HCT116 (cell line): Measurements from ENCODE around the gene PISD.
"Not testable (repeated sequence)": the region's sequence is repeated elsewhere in the genome, so short reads cannot be mapped to it uniquely, and the experiment has no call there.

Experiments
- TCF7L2 ChIP-seq: IDR thresholded peaks from 2 replicates; pipeline ENCODE4 v1.7.0; 2011; ENCODE audit warnings: borderline replicate concordance, inconsistent platforms; ENCODE audit not compliant: insufficient read depth, insufficient read length; ENCODE audit errors: extremely low read depth
- TF ChIP-seq, protein P1 (sequence below), 3 experiments: fragments of 200-600 bp in 1 of 3; sonication (generic) in 1 of 3; IDR thresholded peaks in 2 of 3; conservative IDR thresholded peaks in 1 of 3; 2 replicates each; pipeline ENCODE4 v1.5.1; 2012 to 2017; ENCODE audit warnings: low read depth in 2 of 3, low read length in 2 of 3, antibody characterized with exemption in 1 of 3, borderline replicate concordance in 1 of 3, control low read depth in 1 of 3, mild to moderate bottlenecking in 1 of 3, mixed read lengths in 1 of 3, mixed run types in 1 of 3, moderate library complexity in 1 of 3; ENCODE audit not compliant: insufficient read depth in 1 of 3

DNA sequence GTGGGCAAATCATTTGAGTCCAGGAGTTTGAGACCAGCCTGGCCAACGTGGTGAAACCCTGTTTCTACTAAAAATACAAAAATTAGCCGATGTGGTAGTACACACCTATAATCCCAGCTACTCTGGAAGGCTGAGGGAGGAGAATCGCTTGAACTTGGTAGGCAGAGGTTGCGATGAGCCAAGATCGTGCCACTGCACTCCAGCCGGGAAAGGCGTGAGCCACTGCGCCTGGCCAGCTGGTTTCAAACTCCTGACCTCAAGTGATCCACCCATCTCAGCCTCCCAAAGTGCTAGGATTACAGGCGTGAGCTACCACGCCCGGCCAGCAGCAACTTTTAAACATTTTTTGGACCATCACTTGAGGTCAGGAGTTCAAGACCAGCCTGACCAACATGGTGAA lies 32.0 kb upstream of the PISD start:
- TF ChIP-seq, protein P1, sequence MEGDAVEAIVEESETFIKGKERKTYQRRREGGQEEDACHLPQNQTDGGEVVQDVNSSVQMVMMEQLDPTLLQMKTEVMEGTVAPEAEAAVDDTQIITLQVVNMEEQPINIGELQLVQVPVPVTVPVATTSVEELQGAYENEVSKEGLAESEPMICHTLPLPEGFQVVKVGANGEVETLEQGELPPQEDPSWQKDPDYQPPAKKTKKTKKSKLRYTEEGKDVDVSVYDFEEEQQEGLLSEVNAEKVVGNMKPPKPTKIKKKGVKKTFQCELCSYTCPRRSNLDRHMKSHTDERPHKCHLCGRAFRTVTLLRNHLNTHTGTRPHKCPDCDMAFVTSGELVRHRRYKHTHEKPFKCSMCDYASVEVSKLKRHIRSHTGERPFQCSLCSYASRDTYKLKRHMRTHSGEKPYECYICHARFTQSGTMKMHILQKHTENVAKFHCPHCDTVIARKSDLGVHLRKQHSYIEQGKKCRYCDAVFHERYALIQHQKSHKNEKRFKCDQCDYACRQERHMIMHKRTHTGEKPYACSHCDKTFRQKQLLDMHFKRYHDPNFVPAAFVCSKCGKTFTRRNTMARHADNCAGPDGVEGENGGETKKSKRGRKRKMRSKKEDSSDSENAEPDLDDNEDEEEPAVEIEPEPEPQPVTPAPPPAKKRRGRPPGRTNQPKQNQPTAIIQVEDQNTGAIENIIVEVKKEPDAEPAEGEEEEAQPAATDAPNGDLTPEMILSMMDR (IDR thresholded peaks at IDR 0.05 in 2 of 3, conservative IDR thresholded peaks at IDR 0.05 in 1 of 3; ENCODE audit: borderline replicate concordance in 1 of 3, insufficient read depth in 1 of 3, low read depth in 2 of 3, low read length in 2 of 3), result not testable (repeated sequence)
- not testable (repeated sequence) for TF ChIP-seq TCF7L2
